Adipocyte (in vitro differentiated cells): ENCODE measurements around the gene TMSB15A.
"Not testable (repeated sequence)": the region's sequence is repeated elsewhere in the genome, so short reads cannot be mapped to it uniquely, and the experiment has no call there.

Source experiments
- DNase-seq: peaks from one replicate; pipeline ENCODE4 v3.0.0-alpha.2; 2015; ENCODE audit warnings: low read depth
- H3K27me3 ChIP-seq: replicated peaks from 2 replicates; pipeline ENCODE4 v1.7.0; 2013; ENCODE audit warnings: mild to moderate bottlenecking, low read length, moderate library complexity; ENCODE audit not compliant: control insufficient read depth, insufficient read depth
- H3K36me3 ChIP-seq: 2 replicates; pipeline ENCODE4 v1.7.0; 2013; ENCODE audit warnings: low read length, mild to moderate bottlenecking, moderate library complexity; ENCODE audit not compliant: control insufficient read depth, insufficient read depth, severe bottlenecking
- H3K4me1 ChIP-seq: 2 replicates; pipeline ENCODE4 v1.7.0; 2013; ENCODE audit warnings: mild to moderate bottlenecking, low read length, moderate library complexity; ENCODE audit not compliant: control insufficient read depth, insufficient read depth
- H3K4me3 ChIP-seq: 2 replicates; pipeline ENCODE4 v1.7.0; 2013; ENCODE audit warnings: mild to moderate bottlenecking, low read length, moderate library complexity
- H3K9ac ChIP-seq: 2 replicates; pipeline ENCODE4 v1.7.0; 2013; ENCODE audit warnings: mild to moderate bottlenecking, low read length, moderate library complexity
- H3K9me3 ChIP-seq: 2 replicates; pipeline ENCODE4 v1.7.0; 2013; ENCODE audit warnings: mild to moderate bottlenecking, low read length, moderate library complexity; ENCODE audit not compliant: control insufficient read depth

TMSB15A gene

GRCh38 chrX:102478765-102479164 is 37.8 kb downstream of the TMSB15A start:
- H3K27me3 ChIP-seq, DNase-seq, H3K36me3 ChIP-seq, H3K4me1 ChIP-seq, H3K4me3 ChIP-seq, H3K9ac ChIP-seq, H3K9me3 ChIP-seq: not testable (repeated sequence)

DNA sequence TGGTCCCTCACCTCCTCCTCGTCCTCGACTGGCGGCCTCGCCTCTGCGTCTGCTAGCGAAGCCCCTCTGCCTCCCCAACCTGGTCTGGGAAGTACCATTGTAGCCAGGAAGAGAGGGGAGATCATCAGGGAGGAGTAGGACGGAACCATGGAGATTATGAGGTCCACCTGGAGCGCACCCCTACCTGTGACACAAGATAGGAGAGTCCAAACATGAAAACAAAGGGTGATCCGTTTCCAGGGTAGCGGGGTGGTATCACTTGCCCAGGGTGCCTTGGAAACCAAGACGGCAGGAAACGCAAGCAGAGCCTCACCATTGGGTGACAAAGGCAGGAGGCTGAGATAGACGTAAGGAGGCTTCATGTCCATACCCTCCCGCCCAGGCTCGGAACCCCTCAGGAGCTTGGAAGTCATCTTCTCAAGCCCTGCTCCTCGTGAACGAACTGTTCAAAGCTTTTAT is 44.7 kb downstream of the TMSB15A start, which contains the start of gene TCP11X2:
Gene TCP11X2, minus strand, starts transcription at position 51 of the 459 bp plus-strand sequence.
- H3K4me3 ChIP-seq, H3K36me3 ChIP-seq, H3K9me3 ChIP-seq, H3K9ac ChIP-seq, H3K4me1 ChIP-seq, H3K27me3 ChIP-seq, DNase-seq: not testable (repeated sequence)

DNA sequence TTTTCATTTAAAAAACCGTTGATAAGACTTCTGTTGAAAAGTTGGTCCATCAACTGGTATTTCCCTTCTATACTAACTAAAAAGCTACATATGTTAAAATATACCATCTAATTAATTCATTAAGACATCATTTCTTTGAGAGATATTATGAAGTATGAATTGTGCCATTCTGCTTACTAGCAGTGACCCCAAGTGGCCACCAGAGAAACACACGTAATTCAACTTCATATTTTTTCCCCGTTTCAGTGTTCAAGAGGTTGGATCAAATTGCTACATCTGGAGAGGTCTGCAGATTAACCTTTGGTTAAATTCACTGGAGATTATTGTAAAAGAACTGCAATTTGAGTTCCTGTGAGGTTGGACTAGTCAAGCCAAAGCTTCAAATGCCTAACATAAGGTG is 46.3 kb downstream of the TMSB15A start:
- H3K4me1 ChIP-seq, H3K9me3 ChIP-seq, DNase-seq, H3K36me3 ChIP-seq, H3K27me3 ChIP-seq, H3K4me3 ChIP-seq, H3K9ac ChIP-seq: not testable (repeated sequence)
